WTC11 (cell line): ENCODE data around the gene GTF3C6. TPM values are rescaled to one million over a fixed set of nuclear protein-coding genes. Genes with fewer than 3 reads are reported as not detected.

Source experiments
- ATAC-seq: fragments of 200-7000 bp; cut with Tn5 transposase; 2 replicates; pipeline ENCODE4 v1.10.0; 2021; ENCODE audit warnings: mild to moderate bottlenecking, moderate library complexity
- CTCF ChIA-PET: fragments of 300-600 bp; sonication (Branson Sonifier 250); formaldehyde crosslinking; loops from one replicate; lab custom pipeline; 2021; ENCODE audit warnings: antibody characterized with exemption; lab: Charles Lee
- POLR2A ChIA-PET: fragments of 350-600 bp; sonication (Branson Sonifier 250); formaldehyde crosslinking; loops from one replicate; lab custom pipeline; 2021; ENCODE audit warnings: antibody characterized with exemption; lab: Charles Lee
- DNase-seq: peaks from one replicate; pipeline ENCODE4 v3.0.0; 2021; ENCODE audit warnings: low spot score
- H3K27ac Mint-ChIP-seq: 2 replicates; pipeline ENCODE4 v1.8.0; 2021; ENCODE audit warnings: mixed read lengths
- H3K27me3 Mint-ChIP-seq: 2 replicates; pipeline ENCODE4 v1.8.0; 2021; ENCODE audit warnings: low read depth, mild to moderate bottlenecking, moderate library complexity, mixed read lengths
- H3K36me3 Mint-ChIP-seq: 2 replicates; pipeline ENCODE4 v1.8.0; 2021; ENCODE audit warnings: mixed read lengths
- H3K4me1 Mint-ChIP-seq: 2 replicates; pipeline ENCODE4 v1.8.0; 2022; ENCODE audit warnings: mixed read lengths
- H3K4me3 Mint-ChIP-seq: 2 replicates; pipeline ENCODE4 v1.8.0; 2021; ENCODE audit warnings: mild to moderate bottlenecking, moderate library complexity, mixed read lengths
- H3K9me3 Mint-ChIP-seq: 2 replicates; pipeline ENCODE4 v1.8.0; 2021; ENCODE audit warnings: mixed read lengths
- AR ChIP-seq: fragments of 250-450 bp; sonication (Bioruptor Pico); IDR thresholded peaks from 2 replicates; pipeline ENCODE4 v1.9.0; 2021; ENCODE audit warnings: mild to moderate bottlenecking
- CREB1 ChIP-seq: sonication (generic); formaldehyde crosslinking; IDR thresholded peaks from 2 replicates; pipeline ENCODE4 v1.8.0; 2023; ENCODE audit warnings: mild to moderate bottlenecking, missing genetic modification reagents
- E2F1 ChIP-seq: sonication (generic); formaldehyde crosslinking; IDR thresholded peaks from 2 replicates; pipeline ENCODE4 v1.8.0; 2022; ENCODE audit warnings: mild to moderate bottlenecking, missing genetic modification reagents
- KAT7 ChIP-seq: sonication (generic); formaldehyde crosslinking; IDR thresholded peaks from 2 replicates; pipeline ENCODE4 v1.8.1; 2023; ENCODE audit warnings: missing genetic modification reagents, mild to moderate bottlenecking, borderline replicate concordance
- MAX ChIP-seq: sonication (generic); formaldehyde crosslinking; IDR thresholded peaks from 2 replicates; pipeline ENCODE4 v1.8.0; 2022; ENCODE audit warnings: mild to moderate bottlenecking, missing genetic modification reagents
- MXD4 ChIP-seq: fragments of 250-450 bp; sonication (Bioruptor Pico); IDR thresholded peaks from 2 replicates; pipeline ENCODE4 v1.8.0; 2021; ENCODE audit warnings: mild to moderate bottlenecking, moderate library complexity, borderline replicate concordance
- MYBL2 ChIP-seq: sonication (generic); formaldehyde crosslinking; IDR thresholded peaks from 2 replicates; pipeline ENCODE4 v1.8.1; 2023; ENCODE audit warnings: mild to moderate bottlenecking, moderate library complexity, missing genetic modification reagents
- NFYB ChIP-seq: sonication (generic); formaldehyde crosslinking; conservative IDR thresholded peaks from 2 replicates; pipeline ENCODE4 v1.8.0; 2022; ENCODE audit warnings: low read depth, missing genetic modification reagents
- NR2C2 ChIP-seq: sonication (generic); formaldehyde crosslinking; IDR thresholded peaks from 2 replicates; pipeline ENCODE4 v1.8.0; 2022; ENCODE audit warnings: mild to moderate bottlenecking, missing genetic modification reagents
- PRDM15 ChIP-seq: sonication (generic); formaldehyde crosslinking; IDR thresholded peaks from 2 replicates; pipeline ENCODE4 v1.8.0; 2022; ENCODE audit warnings: missing genetic modification reagents
- PREB ChIP-seq: sonication (generic); formaldehyde crosslinking; IDR thresholded peaks from 2 replicates; pipeline ENCODE4 v1.8.1; 2022; ENCODE audit warnings: mild to moderate bottlenecking, missing genetic modification reagents, moderate library complexity, borderline replicate concordance
- RELA ChIP-seq: sonication (generic); formaldehyde crosslinking; IDR thresholded peaks from 2 replicates; pipeline ENCODE4 v1.8.1; 2022; ENCODE audit warnings: missing genetic modification reagents, mild to moderate bottlenecking, borderline replicate concordance
- SP1 ChIP-seq: sonication (generic); formaldehyde crosslinking; conservative IDR thresholded peaks from 2 replicates; pipeline ENCODE4 v1.8.1; 2022; ENCODE audit warnings: missing genetic modification reagents
- TEAD4 ChIP-seq: sonication (generic); formaldehyde crosslinking; IDR thresholded peaks from 2 replicates; pipeline ENCODE4 v1.8.0; 2022; ENCODE audit warnings: mild to moderate bottlenecking, missing genetic modification reagents
- TP53 ChIP-seq: sonication (generic); formaldehyde crosslinking; IDR thresholded peaks from 2 replicates; pipeline ENCODE4 v1.8.1; 2023; ENCODE audit warnings: mild to moderate bottlenecking, missing genetic modification reagents
- ZBTB43 ChIP-seq: sonication (generic); formaldehyde crosslinking; IDR thresholded peaks from 2 replicates; pipeline ENCODE4 v1.8.1; 2023; ENCODE audit warnings: mild to moderate bottlenecking, missing genetic modification reagents
- ZNF219 ChIP-seq: sonication (generic); formaldehyde crosslinking; IDR thresholded peaks from 2 replicates; pipeline ENCODE4 v1.8.0; 2023; ENCODE audit warnings: missing genetic modification reagents, mild to moderate bottlenecking, borderline replicate concordance
- ZNF232 ChIP-seq: sonication (generic); formaldehyde crosslinking; IDR thresholded peaks from 2 replicates; pipeline ENCODE4 v1.8.0; 2022; ENCODE audit warnings: mild to moderate bottlenecking, missing genetic modification reagents
- ZNF281 ChIP-seq: sonication (generic); formaldehyde crosslinking; IDR thresholded peaks from 2 replicates; pipeline ENCODE4 v1.8.0; 2023; ENCODE audit warnings: mild to moderate bottlenecking, missing genetic modification reagents
- ZNF425 ChIP-seq: fragments of 250-450 bp; sonication (Bioruptor Pico); conservative IDR thresholded peaks from 2 replicates; pipeline ENCODE4 v1.9.0; 2021; ENCODE audit warnings: mild to moderate bottlenecking
- total RNA-seq: library from RNA; stranded (reverse); gene quantifications from 3 replicates; pipeline ENCODE4 v1.2.3, GENCODE V29; 2021

GTF3C6 gene
- total RNA-seq, 1 experiment from 2014 or later = 69.0 TPM

- H3K4me1 Mint-ChIP-seq = no peaks in the 10 kb centered on the region
- ChIA-PET CTCF (interaction anchor here (1.2 kb wide), 1 partner anchor 459 kb away, joined by 3 read pairs; no protein-coding TSS in a partner anchor), POLR2A (no interaction called here)
- no peak for ATAC-seq
- H3K9me3 Mint-ChIP-seq = no peaks in the 10 kb centered on the region
- no peak for DNase-seq
- H3K4me3 Mint-ChIP-seq = no peak overlapping the region
- H3K36me3 Mint-ChIP-seq = no peaks in the 10 kb centered on the region
- no peaks in the 10 kb centered on the region for H3K27me3 Mint-ChIP-seq
- TF ChIP-seq ZNF219 (CRISPR knock-in tag) = no peak
- TF ChIP-seq TP53 (CRISPR knock-in tag) = no peak
- no peak for TF ChIP-seq NR2C2 (CRISPR knock-in tag)
- TF ChIP-seq MXD4 = no peak
- no peak for TF ChIP-seq PRDM15 (CRISPR knock-in tag)
- no peak for TF ChIP-seq ZNF232 (CRISPR knock-in tag)
- TF ChIP-seq PREB (CRISPR knock-in tag) = no peak
- no peak for TF ChIP-seq ZBTB43 (CRISPR knock-in tag)
- TF ChIP-seq MYBL2 (CRISPR knock-in tag) = no peak
- TF ChIP-seq RELA (CRISPR knock-in tag) = no peak
- TF ChIP-seq AR (CRISPR knock-in tag) = no peak
- no peak for TF ChIP-seq ZNF281 (CRISPR knock-in tag)
- no peak for TF ChIP-seq SP1
- no peak for TF ChIP-seq E2F1 (CRISPR knock-in tag)
- no peak for TF ChIP-seq ZNF425 (CRISPR knock-in tag)
- TF ChIP-seq NFYB = no peak
- no peak for TF ChIP-seq MAX (CRISPR knock-in tag)
- no peak for TF ChIP-seq CREB1
- TF ChIP-seq KAT7 = no peak
- no peak for TF ChIP-seq TEAD4 (CRISPR knock-in tag)
- no peak overlapping the region for H3K27ac Mint-ChIP-seq
Measured at GRCh38 chr6:110951008-110951407, 7.5 kb upstream of the GTF3C6 start.
